AML-193 (cell line): ENCODE results near the gene CDK9.
"Not testable (repeated sequence)": the region's sequence is repeated elsewhere in the genome, so short reads cannot be mapped to it uniquely, and the experiment has no call there.

Source experiments
- DNase-seq, 2 experiments: peaks; one replicate each; lab custom pipeline; 2025; lab: John Stamatoyannopoulos, UW

Gene CDK9

GRCh38 chr9:127785933-127786772, at the start of gene CDK9:
Gene CDK9 (plus strand): TSS chr9:127786034. CDS start chr9:127786149, 115 bp downstream.
- DNase-seq: peak; percentile 67 to 68

DNA sequence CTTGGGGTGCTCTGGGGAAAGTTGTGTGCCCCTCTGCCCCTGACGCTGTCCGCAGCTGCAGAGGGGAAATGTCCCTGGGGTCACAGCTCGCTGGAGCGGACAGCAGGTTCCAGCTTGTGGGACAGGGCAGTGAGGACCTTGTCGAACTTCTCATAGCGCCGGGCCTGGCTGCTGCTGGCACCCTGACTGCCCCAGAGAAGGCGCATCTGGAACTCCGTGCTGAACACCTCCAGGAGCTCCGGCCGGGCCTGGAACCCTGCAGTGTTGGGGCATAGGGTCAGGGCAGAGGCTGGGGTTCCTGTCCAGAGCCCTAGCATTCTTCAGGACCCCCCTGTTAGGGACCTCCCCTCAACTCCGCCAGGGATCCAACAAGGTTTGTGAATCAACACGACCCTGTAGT, 47.2 kb upstream of the CDK9 start:
- DNase-seq: no peak

DNA sequence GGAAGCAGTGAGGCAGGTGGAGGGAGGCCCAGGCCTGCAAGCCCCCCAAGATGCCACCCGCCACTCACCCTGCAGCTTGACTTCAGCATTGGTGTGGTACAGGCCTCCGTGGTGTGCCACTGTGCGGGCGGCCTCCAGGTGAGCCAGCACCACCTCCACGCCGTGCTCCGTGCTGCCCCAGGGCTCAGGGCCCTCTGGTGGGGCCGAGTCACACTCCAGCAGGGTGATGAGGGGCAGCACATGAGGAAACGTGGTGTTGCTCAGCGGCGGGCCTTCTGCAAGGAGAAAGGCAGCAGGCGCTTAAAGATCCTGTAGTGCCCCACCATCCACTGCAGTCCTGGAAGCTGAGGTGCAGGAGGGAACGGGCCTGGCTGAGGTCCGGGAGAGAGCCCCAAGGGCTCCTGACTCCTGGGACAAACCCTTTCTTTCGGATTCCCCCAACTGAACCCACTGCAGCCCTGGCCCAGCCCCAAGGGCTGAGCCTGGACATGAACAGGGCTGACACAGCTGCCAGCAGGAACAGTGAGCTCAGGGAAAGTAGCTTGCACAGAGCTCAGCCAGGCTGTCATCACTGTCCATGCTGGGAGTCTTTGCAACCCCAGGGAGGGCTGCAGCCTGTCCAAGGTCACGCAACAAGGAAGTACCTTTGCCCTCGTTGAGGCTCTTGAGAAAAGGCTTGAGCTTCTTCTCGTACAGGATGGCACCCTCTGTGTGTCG, 46.1 kb upstream of the CDK9 start:
- no peak for DNase-seq

GRCh38 chr9:127741831-127742434, 43.9 kb upstream of the CDK9 start:
- no peak for DNase-seq

- DNase-seq: no peak
These were observed 43.3 kb upstream of the CDK9 start for GRCh38 chr9:127742435-127743088.

DNA sequence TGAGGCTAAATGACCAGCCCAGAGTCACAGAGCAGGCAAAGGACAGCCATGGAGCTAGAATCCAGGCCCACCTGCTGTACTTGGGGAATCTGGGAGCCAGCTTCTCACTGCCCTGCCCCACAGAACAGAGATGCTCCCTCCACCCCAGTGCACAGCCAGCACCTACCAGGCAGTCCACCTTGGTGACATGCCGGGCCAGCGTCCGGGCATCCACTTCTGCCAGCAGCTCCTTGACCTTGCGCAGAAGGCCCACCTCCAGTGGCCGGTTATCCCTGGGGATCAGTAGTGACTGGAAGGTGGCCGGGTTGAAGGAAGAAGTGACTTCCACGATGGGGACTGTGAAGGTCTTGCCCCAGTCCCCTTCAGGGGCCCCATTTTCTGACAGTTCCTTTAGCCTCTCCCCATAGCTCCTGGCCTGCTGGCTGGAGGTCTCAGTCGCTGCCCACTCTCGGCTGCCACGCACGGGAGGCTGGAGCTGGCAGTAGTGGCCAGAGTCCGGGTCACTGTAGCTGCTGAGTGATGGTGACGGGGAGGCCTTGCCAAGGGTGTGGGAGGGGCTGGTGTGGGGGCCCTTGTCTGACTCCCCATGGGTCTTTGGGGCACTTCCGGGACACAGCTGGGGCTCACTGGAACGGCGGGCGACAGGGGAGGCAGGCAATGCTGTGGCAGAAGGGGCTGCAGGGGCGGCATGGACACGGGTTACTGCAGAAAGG, 41.3 kb upstream of the CDK9 start:
- no peak for DNase-seq

DNA sequence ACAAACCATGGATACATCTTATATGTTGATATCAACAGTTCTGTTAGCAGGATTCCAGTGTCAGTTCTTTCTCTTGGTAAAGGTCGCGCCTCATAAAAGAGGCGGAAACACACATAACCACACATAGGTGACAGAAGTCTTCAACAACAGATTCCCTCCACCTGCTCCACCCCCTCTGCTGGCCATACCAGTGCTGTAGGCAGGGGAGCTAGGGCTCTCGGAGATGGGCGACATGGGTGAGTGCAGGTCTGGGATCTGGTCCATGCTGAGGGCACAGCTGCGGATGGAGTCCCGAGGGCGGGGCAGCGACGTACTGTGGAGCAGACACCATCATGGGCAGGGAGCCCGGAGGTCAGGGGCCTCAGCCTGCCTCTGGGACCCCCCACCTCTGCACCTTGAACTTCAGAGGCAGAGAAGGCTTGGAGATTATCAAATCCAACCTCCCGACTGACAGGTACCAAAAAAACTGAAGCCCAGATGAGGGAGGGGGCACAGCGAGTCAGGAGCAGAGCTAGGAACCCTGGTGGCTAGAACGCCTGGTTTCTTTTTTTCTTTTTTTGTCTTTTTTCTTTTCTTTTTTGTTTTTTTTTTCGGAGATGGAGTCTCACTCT, 38.8 kb upstream of the CDK9 start:
- no peak for DNase-seq

DNA sequence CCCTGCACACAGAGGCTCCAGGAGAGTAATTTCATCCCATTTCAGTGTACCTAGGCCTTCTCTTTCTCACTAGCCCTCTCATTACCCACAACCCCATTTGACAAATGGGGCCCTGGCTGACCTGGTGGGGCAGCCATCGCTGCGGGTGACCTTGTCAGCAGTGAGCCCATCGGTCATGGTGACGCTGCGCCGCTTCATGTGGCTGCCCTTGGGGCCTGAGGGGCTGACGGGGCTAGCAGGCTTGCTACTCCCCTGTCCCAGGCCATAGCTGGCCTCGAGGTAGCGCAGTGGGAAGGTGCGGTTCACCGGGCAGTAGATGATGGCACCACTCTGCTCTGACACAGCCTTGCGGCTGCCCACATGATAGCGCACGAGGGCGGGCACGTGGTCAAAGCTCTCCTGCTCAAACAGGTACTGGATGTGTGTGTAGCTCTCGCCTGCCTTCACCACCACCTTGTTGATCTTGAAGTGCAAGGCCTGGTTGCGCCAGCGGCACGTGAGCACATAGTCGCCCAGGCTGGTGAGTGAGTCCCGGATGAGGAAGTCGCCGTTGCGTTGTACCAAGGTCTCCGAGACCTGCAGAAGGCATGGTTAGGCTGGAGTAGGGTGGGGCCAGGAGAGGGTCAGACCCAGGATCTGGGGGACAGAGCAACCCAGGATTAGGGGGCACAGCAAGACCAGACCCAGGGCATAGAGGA, 36.6 kb upstream of the CDK9 start:
- no peak for DNase-seq

- DNase-seq: no peak
These were observed 34.4 kb upstream of the CDK9 start for GRCh38 chr9:127751269-127752054.

DNA sequence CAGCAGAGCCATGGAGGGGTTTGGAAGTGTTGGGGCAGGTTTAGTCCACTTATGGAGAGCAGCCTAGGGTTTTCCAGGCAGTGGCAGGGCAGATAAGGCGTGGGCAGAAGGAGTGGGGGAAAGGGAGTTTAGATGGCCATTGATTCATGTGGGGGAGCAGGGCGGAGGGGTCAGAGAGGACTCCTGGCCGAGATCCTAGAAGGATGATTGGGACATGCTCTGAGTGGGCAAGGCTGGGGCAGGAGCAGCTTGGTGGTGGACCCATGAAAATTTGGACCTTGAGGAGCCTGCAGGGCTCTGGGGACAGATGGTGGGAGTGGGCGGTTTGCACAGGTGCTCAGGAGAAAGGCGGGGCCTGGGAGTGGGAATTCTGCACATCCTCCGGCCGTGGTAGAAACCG, 32.7 kb upstream of the CDK9 start:
- no peak for DNase-seq

- no peak for DNase-seq
These were observed 32.2 kb upstream of the CDK9 start for GRCh38 chr9:127753622-127754021.

GRCh38 chr9:127754099-127755060, 31.5 kb upstream of the CDK9 start:
- no peak for DNase-seq

GRCh38 chr9:127755061-127756060, 30.5 kb upstream of the CDK9 start:
- DNase-seq: no peak

- DNase-seq: no peak
These were observed 29.6 kb upstream of the CDK9 start for GRCh38 chr9:127756233-127756632.

DNA sequence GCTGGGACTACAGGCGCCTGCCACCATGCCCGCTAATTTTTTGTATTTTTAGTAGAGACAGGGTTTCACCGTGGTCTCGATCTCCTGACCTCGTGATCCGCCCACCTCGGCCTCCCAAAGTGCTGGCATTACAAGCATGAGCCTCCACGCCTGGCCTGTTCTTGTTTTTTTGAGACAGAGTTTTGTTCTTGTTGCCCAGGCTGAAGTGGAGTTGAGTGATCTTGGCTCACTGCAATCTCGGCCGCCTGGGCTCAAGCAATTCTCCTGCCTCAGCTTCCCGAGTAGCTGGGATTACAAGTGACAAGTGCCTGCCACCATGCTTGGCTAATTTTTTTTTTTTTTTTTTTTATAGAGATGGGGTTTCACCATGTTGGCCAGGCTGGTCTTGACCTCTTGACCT, 29.1 kb upstream of the CDK9 start:
- not testable (repeated sequence) for DNase-seq

GRCh38 chr9:127758843-127759242, 27.0 kb upstream of the CDK9 start:
- DNase-seq: no peak

DNA sequence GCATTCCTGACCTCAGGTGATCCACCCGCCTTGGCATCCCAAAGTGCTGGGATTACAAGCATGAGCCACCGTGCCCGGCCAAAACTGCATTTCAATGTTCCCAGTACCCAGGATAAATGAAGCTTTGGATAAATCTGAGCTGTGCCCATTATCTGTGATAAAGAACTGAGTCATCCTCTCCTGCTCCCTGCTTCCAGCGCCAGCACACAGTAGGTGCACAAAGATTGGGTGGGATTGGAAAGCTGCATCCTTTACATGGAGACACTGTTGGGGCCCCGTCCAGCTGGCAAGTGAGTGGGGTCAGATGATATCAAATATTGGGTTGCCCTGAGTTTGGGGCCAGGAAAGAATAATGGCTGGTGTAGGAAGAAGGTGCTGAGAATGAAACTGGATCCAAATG, 24.8 kb upstream of the CDK9 start:
- no peak for DNase-seq
